ENCODE measurements around the gene ATP1A1. TPM values are rescaled to one million over a fixed set of nuclear protein-coding genes. Genes with fewer than 3 reads are reported as not detected.

The ATP1A1 gene
- total RNA-seq, 1 experiment from 2014 or later = 63.0 TPM

- DNase-seq (ENCODE audit: low read depth) = no peak
These were observed 41.3 kb downstream of the ATP1A1 start for GRCh38 chr1:116414364-116414763.

DNA sequence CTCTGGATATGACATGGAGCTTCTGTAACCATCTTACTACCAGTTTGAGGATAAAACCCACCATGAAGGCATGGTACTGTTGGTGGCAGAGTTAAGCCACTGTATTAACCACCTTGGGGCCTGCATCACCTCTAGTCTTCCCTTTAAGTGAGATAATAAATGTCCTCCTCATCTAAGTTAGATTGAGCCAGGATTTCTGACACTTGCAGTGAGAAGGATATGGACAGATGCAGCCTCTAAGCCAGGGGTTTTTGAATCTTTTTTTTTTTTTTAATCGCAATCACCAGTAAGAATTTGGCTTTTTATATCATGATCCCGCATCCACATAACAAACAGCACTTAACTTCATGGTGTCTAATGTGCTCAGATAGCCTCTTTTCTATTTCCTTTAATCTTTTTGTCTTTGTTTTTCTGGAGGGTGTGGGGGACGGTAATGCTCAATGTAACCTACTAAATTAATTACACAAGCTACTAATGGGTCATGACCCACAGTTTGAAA lies 42.2 kb downstream of the ATP1A1 start:
- DNase-seq (ENCODE audit: low read depth) = no peak

GRCh38 chr1:116415699-116416533 lies 42.9 kb downstream of the ATP1A1 start:
- no peak for DNase-seq (ENCODE audit: low read depth)

DNA sequence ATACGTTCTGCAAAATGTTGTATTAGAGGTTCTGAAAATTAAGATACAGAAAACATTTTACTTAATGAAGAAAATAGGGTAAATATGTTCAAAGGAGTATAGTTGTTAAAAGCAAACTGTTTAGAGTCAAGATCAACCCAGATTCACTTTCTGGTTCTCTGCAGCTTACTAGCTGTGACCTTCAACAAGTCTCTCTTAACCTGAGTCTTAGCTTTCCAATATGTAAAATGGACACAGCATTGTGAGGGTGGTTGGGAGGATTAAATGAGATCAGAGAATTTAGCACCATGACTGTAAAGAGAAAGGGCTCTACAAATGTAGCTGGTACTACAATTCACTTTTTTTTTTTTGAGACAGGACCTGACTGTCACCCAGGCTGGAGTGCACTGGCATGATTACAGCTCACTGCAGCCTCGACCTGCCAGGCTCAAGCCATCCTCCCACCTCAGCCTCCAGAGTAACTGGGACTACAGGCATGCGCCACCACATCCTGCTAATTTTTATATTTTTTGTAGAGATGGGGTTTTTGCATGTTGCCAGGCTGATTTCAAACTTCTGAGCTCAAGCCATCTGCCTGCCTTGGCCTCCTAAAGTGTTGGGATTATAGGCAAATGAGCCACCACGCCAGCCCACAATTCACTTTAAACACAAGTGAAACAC lies 43.9 kb downstream of the ATP1A1 start:
- no peak for DNase-seq (ENCODE audit: low read depth)

DNA sequence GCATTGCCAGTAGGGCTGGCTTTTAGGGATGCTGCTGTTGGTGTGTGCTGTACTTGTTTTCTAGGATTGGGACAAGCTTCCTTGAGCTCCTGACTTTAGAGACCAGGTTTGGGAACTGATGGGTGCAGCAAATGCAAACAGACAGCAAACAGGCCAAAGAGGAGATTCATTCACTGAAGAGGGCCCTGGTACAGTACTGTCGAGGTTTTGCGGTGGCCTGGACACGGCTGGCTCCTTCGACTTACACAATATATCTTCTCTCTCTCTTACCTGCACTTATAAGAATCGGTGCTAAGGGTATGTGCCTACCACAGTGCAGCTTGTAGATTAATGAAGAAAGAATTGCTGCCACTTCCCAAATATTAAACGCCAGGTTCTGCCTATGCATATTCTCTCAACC lies 44.6 kb downstream of the ATP1A1 start:
- no peak for DNase-seq (ENCODE audit: low read depth)

DNA sequence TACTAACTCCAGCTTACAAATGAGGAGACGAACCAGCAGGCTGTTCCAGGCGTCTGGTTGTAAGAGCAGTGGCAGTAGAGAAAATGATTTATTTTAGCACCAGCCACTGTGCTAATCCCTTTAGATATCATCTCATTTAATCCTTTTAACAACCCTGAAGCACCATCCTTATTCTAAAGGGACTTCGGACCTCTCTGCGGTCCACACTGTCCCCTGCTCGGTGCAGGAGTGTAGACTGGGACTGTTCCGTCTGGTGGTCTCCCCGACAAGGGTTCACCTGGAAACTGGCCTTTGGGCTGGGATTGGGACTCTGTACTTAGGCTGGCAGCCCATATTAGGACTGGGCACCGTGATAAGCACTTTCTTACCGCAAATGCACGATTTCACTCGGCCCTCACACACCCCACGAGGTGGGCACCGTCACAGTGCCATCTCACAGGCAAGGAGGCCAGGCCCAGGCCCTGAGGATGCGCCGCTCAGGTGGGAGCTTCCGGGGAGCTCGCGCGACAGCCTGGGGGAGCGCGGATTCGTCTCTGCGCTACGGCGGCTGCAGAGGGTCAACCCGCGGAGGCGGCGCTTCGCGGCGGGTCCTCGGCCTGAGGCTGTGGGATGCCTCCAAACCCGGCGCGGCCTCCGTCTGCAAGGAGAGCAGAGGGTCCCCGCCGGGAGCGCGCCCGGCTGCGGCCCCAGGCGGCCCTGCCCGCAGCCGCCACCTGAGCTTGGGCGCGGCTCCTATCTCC lies 45.2 kb downstream of the ATP1A1 start:
- peak; percentile 93 for DNase-seq (ENCODE audit: low read depth)

- no peak for DNase-seq (ENCODE audit: low read depth)
These were observed 47.6 kb downstream of the ATP1A1 start for GRCh38 chr1:116420417-116421200.

- DNase-seq (ENCODE audit: low read depth) = no peak
These were observed 51.4 kb downstream of the ATP1A1 start for GRCh38 chr1:116424438-116424837.

- no peak for DNase-seq (ENCODE audit: low read depth)
These were observed 51.8 kb downstream of the ATP1A1 start for GRCh38 chr1:116424863-116425262.

DNA sequence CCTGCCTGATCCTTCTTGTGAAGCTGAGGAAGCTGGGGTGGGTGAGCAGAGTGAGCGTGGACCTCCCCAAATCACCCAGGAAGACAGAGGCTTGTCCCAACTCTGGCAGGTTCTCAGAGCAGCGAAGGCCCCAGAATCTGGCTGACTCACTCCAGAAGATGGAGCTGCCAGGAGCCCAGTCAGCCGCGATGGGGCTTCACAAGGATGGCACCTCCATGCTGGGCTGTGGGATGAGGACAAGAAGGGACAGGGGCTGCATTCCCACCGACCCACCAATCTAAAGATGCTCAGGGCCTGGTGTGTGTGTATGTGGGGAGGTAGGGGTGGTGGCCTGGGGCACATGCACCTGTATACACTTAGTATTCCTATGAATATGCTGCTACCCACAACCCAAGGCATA lies 52.9 kb downstream of the ATP1A1 start:
- no peak for DNase-seq (ENCODE audit: low read depth)

DNA sequence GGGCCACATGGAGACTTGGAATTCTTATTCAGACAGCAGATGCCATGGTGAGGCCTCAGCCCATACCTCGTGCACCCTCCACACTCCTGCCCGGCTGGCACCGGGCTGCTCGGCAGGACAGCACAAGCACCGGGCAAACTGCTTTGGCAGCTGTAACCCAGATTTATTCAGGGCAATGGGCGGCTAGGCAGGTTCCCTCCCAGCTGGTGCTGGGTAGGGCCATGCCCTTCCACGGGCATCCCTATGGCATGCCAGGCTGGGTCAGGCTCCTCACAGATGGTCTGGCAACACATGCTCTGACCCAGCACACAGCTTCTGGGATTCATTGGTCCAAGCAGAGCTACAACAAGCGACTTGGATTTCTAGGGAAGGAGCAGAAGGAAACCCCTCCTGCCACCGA lies 53.4 kb downstream of the ATP1A1 start:
- DNase-seq (ENCODE audit: low read depth) = no peak

DNA sequence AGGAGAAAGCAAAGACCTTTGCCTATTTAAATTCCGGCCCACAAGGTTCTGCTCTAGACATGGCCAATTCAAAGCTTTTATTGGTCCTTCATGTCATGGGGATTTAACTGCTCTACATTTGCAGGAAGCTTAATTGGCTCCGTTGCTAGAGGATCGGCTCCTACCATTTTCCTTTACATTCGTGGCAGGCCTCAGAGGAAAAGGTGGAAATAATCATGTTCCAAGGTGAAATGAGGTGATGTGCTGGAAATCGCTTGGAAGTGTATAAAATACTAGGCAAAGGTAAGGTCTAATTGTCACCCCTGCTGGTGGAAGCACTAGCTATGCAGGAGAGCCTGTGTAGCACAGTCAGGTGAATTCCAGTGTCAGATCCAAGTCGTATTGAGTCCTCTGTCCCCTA lies 55.5 kb downstream of the ATP1A1 start:
- no peak for DNase-seq (ENCODE audit: low read depth)

- no peak for DNase-seq (ENCODE audit: low read depth)
These were observed 56.9 kb downstream of the ATP1A1 start for GRCh38 chr1:116429821-116430374.

GRCh38 chr1:116431870-116432500 lies 58.9 kb downstream of the ATP1A1 start:
- DNase-seq (ENCODE audit: low read depth) = no peak

- no peak for DNase-seq (ENCODE audit: low read depth)
These were observed 59.7 kb downstream of the ATP1A1 start for GRCh38 chr1:116432655-116433265.

- DNase-seq (ENCODE audit: low read depth) = peak; percentile 49
These were observed 60.5 kb downstream of the ATP1A1 start for GRCh38 chr1:116433275-116434257.

DNA sequence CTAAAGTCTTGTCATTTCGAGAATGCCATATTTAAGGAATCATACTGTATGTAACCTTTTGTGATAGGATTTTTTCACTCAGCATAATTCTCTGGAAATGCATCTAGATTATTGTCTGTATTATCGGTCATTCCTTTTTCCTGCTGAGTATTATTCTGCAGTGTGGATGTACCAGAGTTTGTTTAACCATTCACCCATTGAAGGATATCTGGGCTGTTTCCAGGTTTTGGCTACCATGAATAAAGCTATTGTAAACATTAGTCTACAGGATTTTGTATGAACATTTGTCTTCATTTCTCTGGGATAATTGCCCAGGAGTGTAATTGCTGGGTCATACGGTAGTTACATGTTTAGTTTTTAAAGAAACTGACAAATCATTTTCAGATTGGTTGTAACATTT lies 61.8 kb downstream of the ATP1A1 start:
- no peak for DNase-seq (ENCODE audit: low read depth)

DNA sequence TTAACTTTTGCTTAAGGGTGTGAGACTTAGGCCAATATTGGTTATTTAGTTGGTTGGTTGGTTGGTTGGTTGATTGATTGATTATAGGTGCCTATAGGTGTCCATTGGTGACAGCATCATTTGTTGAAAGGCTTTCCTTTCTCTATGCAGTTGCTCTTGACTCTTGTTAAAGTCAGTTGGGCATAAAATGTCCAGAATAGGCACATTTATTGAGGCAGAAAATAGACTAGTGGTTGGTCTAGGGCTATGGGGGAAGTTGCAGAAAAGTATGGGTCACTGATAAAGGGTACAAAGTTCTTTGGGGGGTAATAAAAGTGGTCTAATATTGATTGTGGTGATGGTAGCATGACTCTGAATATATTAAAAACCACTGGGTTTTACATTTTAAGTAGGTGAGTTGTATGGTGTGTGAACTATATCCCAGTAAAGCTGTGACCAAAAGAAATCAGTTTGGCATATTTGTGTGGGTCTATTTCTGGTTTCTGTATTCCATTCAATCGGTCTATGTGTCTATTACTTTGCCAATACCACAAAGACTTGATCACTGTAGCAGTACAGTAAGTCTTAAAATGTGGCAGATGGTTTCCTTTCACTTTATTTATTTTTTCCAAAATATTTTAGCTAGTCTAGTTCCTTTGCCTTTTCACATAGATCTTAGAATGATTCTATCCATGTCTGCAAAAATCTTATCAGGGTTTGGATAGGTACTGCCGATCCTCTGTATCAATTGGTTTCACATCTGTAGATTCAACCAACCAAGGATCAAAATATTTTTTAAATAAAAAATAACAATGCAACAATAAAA lies 63.0 kb downstream of the ATP1A1 start:
- no peak for DNase-seq (ENCODE audit: low read depth)

Data from Daoy (cell line).